OCI-LY1 (cell line): ENCODE results near the gene ERBB4.

Experiments
- H2AFZ ChIP-seq: fragments of 200-600 bp; sonication (generic), shearing (Covaris generic); 2 replicates; pipeline ENCODE4 v1.6.0; 2014; ENCODE audit warnings: antibody characterized with exemption, mild to moderate bottlenecking, low read length
- H3F3A ChIP-seq: fragments of 200-600 bp; sonication (generic), shearing (Covaris generic); 2 replicates; pipeline ENCODE4 v1.6.0; 2014; ENCODE audit warnings: mild to moderate bottlenecking, antibody characterized with exemption, low read length, moderate library complexity; ENCODE audit not compliant: insufficient read depth
- H3K27ac ChIP-seq: fragments of 200-600 bp; sonication (generic); 2 replicates; pipeline ENCODE4 v1.5.1; 2014; ENCODE audit warnings: low read length, mixed run types, mild to moderate bottlenecking, low read depth; ENCODE audit not compliant: poor library complexity, severe bottlenecking
- H3K27me3 ChIP-seq: fragments of 200-600 bp; sonication (generic); 2 replicates; pipeline ENCODE4 v1.6.0; 2014; ENCODE audit warnings: antibody characterized with exemption, mild to moderate bottlenecking, low read length, moderate library complexity; ENCODE audit not compliant: insufficient read depth
- H3K36me3 ChIP-seq: fragments of 200-600 bp; sonication (generic); 2 replicates; pipeline ENCODE4 v1.6.1; 2014; ENCODE audit warnings: mild to moderate bottlenecking, antibody characterized with exemption, low read length, moderate library complexity, mixed read lengths; ENCODE audit not compliant: insufficient read depth
- H3K4me1 ChIP-seq: fragments of 200-600 bp; sonication (generic); 2 replicates; pipeline ENCODE4 v1.5.1; 2014; ENCODE audit warnings: mild to moderate bottlenecking, low read length, moderate library complexity; ENCODE audit not compliant: insufficient read depth, severe bottlenecking
- H3K4me2 ChIP-seq: fragments of 200-600 bp; sonication (generic), shearing (Covaris generic); 2 replicates; pipeline ENCODE4 v1.6.1; 2014; ENCODE audit warnings: low read length
- H3K4me3 ChIP-seq: fragments of 200-600 bp; sonication (generic); 2 replicates; pipeline ENCODE4 v1.5.1; 2014; ENCODE audit warnings: low read length, low read depth, mild to moderate bottlenecking, mixed read lengths; ENCODE audit not compliant: poor library complexity, severe bottlenecking
- H3K79me2 ChIP-seq: fragments of 200-600 bp; shearing (Covaris generic); 2 replicates; pipeline ENCODE4 v1.6.1; 2016; ENCODE audit warnings: mixed run types, low read length, mixed read lengths; ENCODE audit not compliant: insufficient read depth
- H3K9ac ChIP-seq: fragments of 200-600 bp; sonication (generic), shearing (Covaris generic); 2 replicates; pipeline ENCODE4 v1.6.1; 2014; ENCODE audit warnings: mild to moderate bottlenecking, low read length, mixed read lengths
- H3K9me2 ChIP-seq: fragments of 200-600 bp; sonication (generic), shearing (Covaris generic); 2 replicates; pipeline ENCODE4 v1.6.1; 2014; ENCODE audit warnings: low read depth, mild to moderate bottlenecking, low read length, mixed read lengths
- H3K9me3 ChIP-seq: fragments of 200-600 bp; shearing (Covaris generic); 2 replicates; pipeline ENCODE4 v1.6.1; 2014; ENCODE audit warnings: low read length, mixed read lengths
- H4K20me1 ChIP-seq: fragments of 200-600 bp; sonication (generic), shearing (Covaris generic); 2 replicates; pipeline ENCODE4 v1.6.0; 2016; ENCODE audit warnings: mild to moderate bottlenecking, low read length; ENCODE audit not compliant: insufficient read depth
- CTCF ChIP-seq: fragments of 200-600 bp; sonication (generic), shearing (Covaris generic); IDR thresholded peaks from 2 replicates; pipeline ENCODE4 v1.5.1; 2017; ENCODE audit warnings: mild to moderate bottlenecking, antibody characterized with exemption, low read length, moderate library complexity, mixed read lengths
- EZH2 ChIP-seq: fragments of 200-600 bp; sonication (generic), shearing (Covaris generic); IDR thresholded peaks from 2 replicates; pipeline ENCODE4 v1.8.0; 2017; ENCODE audit warnings: borderline replicate concordance, mixed run types, mild to moderate bottlenecking, antibody characterized with exemption, low read length, moderate library complexity, mixed read lengths

Gene ERBB4

DNA sequence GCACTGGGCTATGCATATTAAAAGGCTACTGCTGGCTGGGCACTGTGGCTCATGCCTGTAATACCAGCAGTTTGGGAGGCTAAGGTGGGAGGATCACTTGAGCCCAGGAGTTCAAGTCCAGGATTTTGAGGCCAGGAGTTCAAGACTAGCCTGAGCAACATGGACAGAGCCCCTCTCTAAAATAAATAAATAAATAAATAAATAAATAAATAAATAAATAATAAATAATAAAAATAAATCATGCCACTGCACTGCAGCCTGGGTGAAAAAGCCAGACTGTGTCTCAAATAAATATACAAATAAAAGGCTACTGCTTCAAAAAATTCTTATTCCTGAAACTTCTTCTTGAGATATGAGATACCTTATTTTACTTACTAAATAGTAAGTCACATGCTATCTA lies 439.6 kb downstream of the ERBB4 start:
- no peaks in the 10 kb centered on the region for H3K9me2 ChIP-seq
- no peak for TF ChIP-seq EZH2
- TF ChIP-seq CTCF = no peak
- no peaks in the 10 kb centered on the region for H3K4me1 ChIP-seq
- H3K79me2 ChIP-seq = no peaks in the 10 kb centered on the region
- H3K36me3 ChIP-seq = no peaks in the 10 kb centered on the region
- H3K9ac ChIP-seq = no peak overlapping the region
- no peak overlapping the region for H3K4me2 ChIP-seq
- H3K27me3 ChIP-seq = no peaks in the 10 kb centered on the region
- no peaks in the 10 kb centered on the region for H4K20me1 ChIP-seq
- H2AFZ ChIP-seq = no peak overlapping the region
- H3K27ac ChIP-seq = no peak overlapping the region
- H3F3A ChIP-seq = no peaks in the 10 kb centered on the region; the same call in 1 of the 2 replicates
- H3K9me3 ChIP-seq = no peaks in the 10 kb centered on the region
- no peak overlapping the region for H3K4me3 ChIP-seq

DNA sequence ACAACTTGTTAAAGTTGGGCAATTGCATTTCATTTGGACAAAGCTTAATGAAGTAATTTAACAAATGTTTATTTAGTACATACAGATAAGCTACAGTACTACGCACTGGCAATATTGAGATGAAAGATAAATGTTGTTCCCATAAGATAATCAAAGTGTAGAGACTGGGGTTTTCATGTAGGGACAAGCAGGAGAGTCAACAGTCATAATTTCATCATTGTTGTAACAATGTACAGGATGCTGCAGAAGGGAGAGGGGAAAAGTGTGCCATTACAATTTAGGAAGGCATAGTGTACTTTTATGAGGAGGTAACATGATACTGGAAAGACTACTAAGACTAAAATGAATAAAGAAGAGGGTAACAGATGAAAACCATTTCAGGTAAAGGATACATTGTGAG lies 441.6 kb downstream of the ERBB4 start:
- Histone ChIP-seq H3K36me3 (no peaks in the 10 kb centered on the region), H3K9ac (no peak overlapping the region), H3F3A (no peaks in the 10 kb centered on the region; the same call in 1 of the 2 replicates), H3K27ac (no peak overlapping the region), H3K4me3 (no peak overlapping the region), H3K9me3 (no peaks in the 10 kb centered on the region), H3K4me1 (no peaks in the 10 kb centered on the region), H3K9me2 (no peaks in the 10 kb centered on the region), H4K20me1 (no peaks in the 10 kb centered on the region), H3K4me2 (no peak overlapping the region), H2AFZ (no peak overlapping the region), H3K79me2 (no peaks in the 10 kb centered on the region), H3K27me3 (no peaks in the 10 kb centered on the region)
- TF ChIP-seq CTCF (no peak), EZH2 (no peak)

DNA sequence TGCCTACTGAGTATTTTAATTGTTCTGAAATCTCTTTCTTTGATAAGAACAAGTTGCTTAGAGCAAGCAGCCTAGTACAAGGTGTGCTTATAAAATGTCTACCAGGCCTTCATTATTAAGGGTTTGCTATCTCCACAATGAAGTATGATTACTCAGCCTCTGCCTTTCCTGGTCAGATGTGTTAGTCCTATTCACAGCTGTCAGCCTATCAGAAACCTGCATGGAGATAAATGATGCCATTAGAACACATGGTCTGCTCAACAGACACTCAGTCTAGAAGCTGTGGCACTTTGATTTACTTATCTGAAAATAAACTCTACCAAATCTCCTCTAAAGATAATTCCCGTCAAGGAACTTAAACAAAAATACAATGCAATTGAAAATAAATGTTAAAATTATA lies 448.7 kb downstream of the ERBB4 start:
- H3K27ac ChIP-seq = no peak overlapping the region

More for the DNA sequence above, 448.7 kb downstream of the ERBB4 start:
- H3K9me3 ChIP-seq = no peaks in the 10 kb centered on the region
- no peaks in the 10 kb centered on the region for H3K27me3 ChIP-seq
- H3F3A ChIP-seq = no peaks in the 10 kb centered on the region
- H3K4me1 ChIP-seq = peaks cover 20% of the 10 kb centered on the region
- H3K9me2 ChIP-seq = no peaks in the 10 kb centered on the region
- H3K36me3 ChIP-seq = no peaks in the 10 kb centered on the region
- H2AFZ ChIP-seq = no peak overlapping the region
- no peak overlapping the region for H3K4me2 ChIP-seq
- no peaks in the 10 kb centered on the region for H4K20me1 ChIP-seq
- H3K4me3 ChIP-seq = no peak overlapping the region
- H3K79me2 ChIP-seq = no peaks in the 10 kb centered on the region
- TF ChIP-seq CTCF (no peak), EZH2 (no peak)
- no peak overlapping the region for H3K9ac ChIP-seq
